H1 (cell line): Measurements from ENCODE around the gene PAGE4. TPM values are rescaled to one million over a fixed set of nuclear protein-coding genes. Genes with fewer than 3 reads are reported as not detected.

Experiments
- CTCF ChIA-PET: fragments of 300-600 bp; sonication (Branson Sonifier 250); formaldehyde crosslinking; loops from one replicate; lab custom pipeline; 2021; ENCODE audit not compliant: partially characterized antibody; lab: Charles Lee
- POLR2A ChIA-PET: fragments of 300-600 bp; sonication (Branson Sonifier 250); formaldehyde crosslinking; loops from one replicate; lab custom pipeline; 2021; ENCODE audit warnings: inconsistent platforms; ENCODE audit not compliant: partially characterized antibody; lab: Charles Lee
- DNase-seq, 2 experiments: peaks; one replicate each; pipeline versions ENCODE4 v3.0.0 to v3.0.0-alpha.2; 2010 to 2022; ENCODE audit warnings: low spot score in 2 of 2, low read depth in 1 of 2, mixed read lengths in 1 of 2
- FAIRE-seq: peaks from 2 replicates; lab custom pipeline; 2011; peaks lifted over from hg19 to GRCh38; lab: Jason Lieb, UNC
- H2AFZ ChIP-seq: 2 replicates; pipeline ENCODE4 v1.8.1; 2012; ENCODE audit warnings: low read length, inconsistent platforms
- H2AK5ac ChIP-seq: 2 replicates; pipeline ENCODE4 v1.6.1; 2013; ENCODE audit warnings: low read depth, low read length
- H2BK120ac ChIP-seq: replicated peaks from 2 replicates; pipeline ENCODE3; 2013; ENCODE audit warnings: low read depth, low read length, inconsistent platforms
- H2BK12ac ChIP-seq: 2 replicates; pipeline ENCODE4 v1.6.1; 2013; ENCODE audit warnings: low read depth, low read length
- H2BK15ac ChIP-seq: 2 replicates; pipeline ENCODE4 v1.6.1; 2013; ENCODE audit warnings: low read length
- H2BK20ac ChIP-seq: 2 replicates; pipeline ENCODE4 v1.6.1; 2013; ENCODE audit warnings: low read length
- H2BK5ac ChIP-seq: 2 replicates; pipeline ENCODE4 v1.6.1; 2013; ENCODE audit warnings: low read depth, low read length
- H3K14ac ChIP-seq: 2 replicates; pipeline ENCODE4 v1.6.1; 2013; ENCODE audit warnings: inconsistent platforms; ENCODE audit not compliant: insufficient read length
- H3K18ac ChIP-seq: 2 replicates; pipeline ENCODE4 v1.6.1; 2013; ENCODE audit warnings: low read length; ENCODE audit errors: extremely low read depth
- H3K23ac ChIP-seq: 2 replicates; pipeline ENCODE4 v1.6.1; 2013; ENCODE audit warnings: inconsistent platforms; ENCODE audit not compliant: insufficient read length
- H3K23me2 ChIP-seq: 2 replicates; pipeline ENCODE4 v1.6.1; 2013; ENCODE audit warnings: low read depth, low read length
- H3K27ac ChIP-seq: 2 replicates; pipeline ENCODE4 v1.6.1; 2011; ENCODE audit warnings: low read depth, low read length, inconsistent platforms
- H3K27me3 ChIP-seq, 4 experiments: replicated peaks in 1 of 4; 1 replicate in 1 of 4; 2 replicates in 3 of 4; pipeline versions ENCODE4 v1.6.1 to v1.8.1; 2011 to 2013; ENCODE audit warnings: low read length in 3 of 4, mild to moderate bottlenecking in 3 of 4, inconsistent platforms in 2 of 4, mixed read lengths in 2 of 4, moderate library complexity in 1 of 4; ENCODE audit not compliant: control insufficient read depth in 3 of 4, insufficient read depth in 3 of 4; ENCODE audit errors: extremely low read depth in 1 of 4
- H3K36me3 ChIP-seq, 4 experiments: 2 replicates each; pipeline versions ENCODE4 v1.6.1 to v1.8.1; 2011 to 2013; ENCODE audit warnings: mild to moderate bottlenecking in 4 of 4, low read length in 3 of 4, moderate library complexity in 2 of 4, control low read depth in 1 of 4, inconsistent platforms in 1 of 4; ENCODE audit not compliant: insufficient read depth in 4 of 4, control insufficient read depth in 2 of 4
- H3K4ac ChIP-seq: replicated peaks from 2 replicates; pipeline ENCODE3; 2013; ENCODE audit warnings: low read length, low read depth, mixed read lengths, inconsistent platforms; ENCODE audit not compliant: insufficient read length
- H3K4me1 ChIP-seq, 4 experiments: replicated peaks in 1 of 4; 1 replicate in 1 of 4; 2 replicates in 3 of 4; pipeline versions ENCODE4 v1.6.1 to v1.8.1; 2011 to 2013; ENCODE audit warnings: low read length in 3 of 4, inconsistent platforms in 2 of 4, mixed read lengths in 1 of 4; ENCODE audit not compliant: insufficient read depth in 4 of 4, control insufficient read depth in 3 of 4
- H3K4me2 ChIP-seq, 2 experiments: 2 replicates each; pipeline versions ENCODE4 v1.6.1 to v1.8.1; 2011 to 2013; ENCODE audit warnings: low read depth in 2 of 2, low read length in 2 of 2, control low read depth in 1 of 2, inconsistent platforms in 1 of 2, mild to moderate bottlenecking in 1 of 2; ENCODE audit not compliant: insufficient read depth in 1 of 2
- H3K4me3 ChIP-seq, 4 experiments: fragments of 200-600, 300-600 bp in 1 of 4; sonication (generic), shearing (Covaris generic), sonication (Bioruptor Twin) in 1 of 4; 2 replicates each; pipeline versions ENCODE4 v1.5.1 to v1.8.1; 2011 to 2016; ENCODE audit warnings: low read length in 4 of 4, low read depth in 3 of 4, control low read depth in 2 of 4, inconsistent platforms in 2 of 4, mild to moderate bottlenecking in 2 of 4, mixed read lengths in 1 of 4, moderate library complexity in 1 of 4; ENCODE audit not compliant: insufficient read depth in 2 of 4; ENCODE audit errors: extremely low read depth in 1 of 4
- H3K56ac ChIP-seq: replicated peaks from 2 replicates; pipeline ENCODE3; 2013; ENCODE audit warnings: low read depth, mild to moderate bottlenecking, mixed read lengths, low read length, inconsistent platforms; ENCODE audit not compliant: insufficient read length
- H3K79me1 ChIP-seq: 2 replicates; pipeline ENCODE4 v1.6.1; 2013; ENCODE audit warnings: low read depth, low read length, control low read depth
- H3K79me2 ChIP-seq, 2 experiments: 2 replicates each; pipeline versions ENCODE4 v1.6.1 to v1.8.1; 2012 to 2013; ENCODE audit warnings: low read length in 2 of 2, mild to moderate bottlenecking in 2 of 2, inconsistent platforms in 1 of 2; ENCODE audit not compliant: insufficient read depth in 2 of 2, control insufficient read depth in 1 of 2
- H3K9ac ChIP-seq, 4 experiments: replicated peaks in 1 of 4; 1 replicate in 1 of 4; 2 replicates in 3 of 4; pipeline versions ENCODE4 v1.6.1 to v1.8.1; 2011 to 2013; ENCODE audit warnings: low read depth in 3 of 4, low read length in 3 of 4, control low read depth in 2 of 4, mild to moderate bottlenecking in 2 of 4, moderate library complexity in 2 of 4, inconsistent platforms in 1 of 4; ENCODE audit errors: extremely low read depth in 1 of 4
- H3K9me3 ChIP-seq, 2 experiments: 2 replicates each; pipeline versions ENCODE4 v1.6.1 to v1.8.1; 2012 to 2013; ENCODE audit warnings: mild to moderate bottlenecking in 2 of 2, moderate library complexity in 2 of 2, control low read depth in 1 of 2, inconsistent platforms in 1 of 2, low read depth in 1 of 2, low read length in 1 of 2, mixed read lengths in 1 of 2; ENCODE audit not compliant: insufficient read depth in 2 of 2
- H4K20me1 ChIP-seq, 2 experiments: replicated peaks in 1 of 2; 2 replicates each; pipeline versions ENCODE3 to v1.8.1; 2011 to 2013; ENCODE audit warnings: inconsistent platforms in 2 of 2, low read length in 2 of 2, mild to moderate bottlenecking in 1 of 2; ENCODE audit not compliant: insufficient read depth in 2 of 2, control insufficient read depth in 1 of 2
- H4K5ac ChIP-seq: 2 replicates; pipeline ENCODE4 v1.6.1; 2013; ENCODE audit warnings: low read length, low read depth, mixed read lengths, inconsistent platforms; ENCODE audit not compliant: insufficient read length
- H4K8ac ChIP-seq: 2 replicates; pipeline ENCODE4 v1.8.0; 2013; ENCODE audit warnings: mild to moderate bottlenecking, moderate library complexity, low read length, inconsistent platforms; ENCODE audit not compliant: insufficient read depth; ENCODE audit errors: extremely low read depth
- H4K91ac ChIP-seq: replicated peaks from 2 replicates; pipeline ENCODE3; 2013; ENCODE audit warnings: low read length, mixed read lengths, inconsistent platforms; ENCODE audit not compliant: insufficient read length
- BACH1 ChIP-seq: IDR thresholded peaks from 2 replicates; pipeline ENCODE4 v1.6.1; 2012; ENCODE audit warnings: low read length, improper control_type of control experiment
- CBX5 ChIP-seq: fragments of 300-800, 300-1000 bp; sonication (generic); IDR thresholded peaks from 2 replicates; pipeline ENCODE4 v1.7.1; 2016; ENCODE audit warnings: antibody characterized with exemption, low read length, low read depth
- CHD2 ChIP-seq: IDR thresholded peaks from 2 replicates; pipeline ENCODE4 v1.6.1; 2012; ENCODE audit warnings: low read length, improper control_type of control experiment
- CREB1 ChIP-seq: IDR thresholded peaks from 2 replicates; pipeline ENCODE4 v1.6.1; 2012; ENCODE audit warnings: inconsistent platforms
- EZH2 ChIP-seq: fragments of 200-600 bp; sonication (generic); IDR thresholded peaks from 2 replicates; pipeline ENCODE4 v1.7.1; 2012; ENCODE audit warnings: low read depth, mild to moderate bottlenecking, moderate library complexity, low read length, inconsistent platforms; ENCODE audit not compliant: severe bottlenecking
- HDAC2 ChIP-seq, 2 experiments: fragments of 300-600 bp in 1 of 2; sonication (generic) in 1 of 2; IDR thresholded peaks; 2 replicates each; pipeline ENCODE4 v1.6.1; 2011 to 2012; ENCODE audit warnings: low read depth in 2 of 2, low read length in 2 of 2, mild to moderate bottlenecking in 2 of 2, moderate library complexity in 2 of 2, borderline replicate concordance in 1 of 2, inconsistent platforms in 1 of 2
- KDM5A ChIP-seq: fragments of 200-600 bp; IDR thresholded peaks from 2 replicates; pipeline ENCODE4 v1.7.1; 2012; ENCODE audit warnings: mild to moderate bottlenecking, low read length, inconsistent platforms, mixed read lengths
- MAFK ChIP-seq: IDR thresholded peaks from 2 replicates; pipeline ENCODE4 v1.6.1; 2012; ENCODE audit warnings: low read depth, mild to moderate bottlenecking, improper control_type of control experiment, low read length
- POU5F1 ChIP-seq: IDR thresholded peaks from 2 replicates; pipeline ENCODE4 v1.6.1; 2011; ENCODE audit warnings: low read depth, mild to moderate bottlenecking, low read length, moderate library complexity
- RFX5 ChIP-seq: IDR thresholded peaks from 2 replicates; pipeline ENCODE4 v1.6.1; 2011; ENCODE audit warnings: low read depth, low read length, improper control_type of control experiment, borderline replicate concordance
- SAP30 ChIP-seq: fragments of 300-600 bp; sonication (generic); IDR thresholded peaks from 2 replicates; pipeline ENCODE4 v1.7.1; 2012; ENCODE audit warnings: low read length, moderate library complexity, mild to moderate bottlenecking, inconsistent platforms; ENCODE audit not compliant: insufficient read depth, insufficient replicate concordance
- SIRT6 ChIP-seq: IDR thresholded peaks from one replicate; pipeline ENCODE4 v1.7.1; 2012; ENCODE audit warnings: low read length, inconsistent platforms
- SP4 ChIP-seq: IDR thresholded peaks from 2 replicates; pipeline ENCODE4 v1.6.1; 2012; ENCODE audit warnings: low read length, inconsistent platforms
- WGBS, 2 experiments: shearing (Covaris generic) in 1 of 2; methylation state at CpG; one replicate each; pipeline versions ENCODE4 v1.1.6 to v1.1.7; 2013 to 2015; ENCODE audit warnings: low lambda C conversion rate in 2 of 2, mixed read lengths in 2 of 2, inconsistent platforms in 1 of 2, low coverage in 1 of 2, missing lambda C conversion rate in 1 of 2; ENCODE audit not compliant: insufficient replicate concordance in 2 of 2, insufficient coverage in 1 of 2, insufficient read length in 1 of 2; ENCODE audit errors: extremely low coverage in 1 of 2, missing lambda C conversion rate in 1 of 2; 5-methylcytosine and 5-hydroxymethylcytosine counted together
- polyA plus RNA-seq, 7 experiments: library from polyadenylated mRNA; depleted of rRNA in 3 of 7; stranded (reverse) in 5 of 7; unstranded in 2 of 7; fragments of >200 nt in 5 of 7; fragments of 200-250 nt in 2 of 7; gene quantifications; 1 replicate in 5 of 7; 2 replicates in 1 of 7; 4 replicates in 1 of 7; pipeline versions ENCODE4 v1.2.1 to v1.2.3, GENCODE V29; 2011 to 2013; ENCODE audit warnings: missing spikeins in 2 of 7, mixed read lengths in 2 of 7
- total RNA-seq: library from RNA; stranded (reverse); fragmentation: NEBNext Ultra II Directional; extraction: Animal tissue kit (Norgen Biotek cat#: 25700); gene quantifications from 2 replicates; pipeline ENCODE4 v1.2.1, GENCODE V29; 2021
- TF ChIP-seq, protein P1 (sequence below): IDR thresholded peaks from 2 replicates; pipeline ENCODE4 v1.6.1; 2012; ENCODE audit warnings: inconsistent platforms

Gene PAGE4
- total and polyA plus RNA-seq, 2 of the 8 experiments (the other 6 are each of a cell fraction or from before 2014, with no cell fraction given), result 0.53 TPM; not detected in 1

- H3K27ac ChIP-seq, result no peak overlapping the region
- WGBS, 2 experiments, result 89% methylated on average over 2 of the region's 2 CpGs; no CpG with 5 or more reads in 1 of the 2 experiments
- TF ChIP-seq SIRT6 (no peak), KDM5A (no peak), HDAC2 (IDR thresholded peaks at IDR 0.05; ENCODE audit: borderline replicate concordance in 1 of 2, low read depth in 2 of 2, low read length in 2 of 2) (no peak), MAFK (no peak), SAP30 (no peak), CBX5 (no peak), BACH1 (no peak), RFX5 (no peak), CREB1 (no peak), CHD2 (no peak), EZH2 (no peak), POU5F1 (no peak), SP4 (no peak)
- TF ChIP-seq, protein P1, sequence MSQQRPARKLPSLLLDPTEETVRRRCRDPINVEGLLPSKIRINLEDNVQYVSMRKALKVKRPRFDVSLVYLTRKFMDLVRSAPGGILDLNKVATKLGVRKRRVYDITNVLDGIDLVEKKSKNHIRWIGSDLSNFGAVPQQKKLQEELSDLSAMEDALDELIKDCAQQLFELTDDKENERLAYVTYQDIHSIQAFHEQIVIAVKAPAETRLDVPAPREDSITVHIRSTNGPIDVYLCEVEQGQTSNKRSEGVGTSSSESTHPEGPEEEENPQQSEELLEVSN, result no peak
Observed at GRCh38 chrX:49860867-49861535, 31.9 kb downstream of the PAGE4 start.

More at GRCh38 chrX:49860867-49861535, 31.9 kb downstream of the PAGE4 start:
- no peaks in the 10 kb centered on the region for H3K4me1 ChIP-seq
- H2AFZ ChIP-seq, result no peak overlapping the region
- no peak overlapping the region for H2BK12ac ChIP-seq
- no peak overlapping the region for H2BK15ac ChIP-seq
- no peak overlapping the region for H3K18ac ChIP-seq
- POLR2A ChIA-PET, result no interaction called here
- H2BK120ac ChIP-seq, result no peak overlapping the region
- H3K9me3 ChIP-seq, result no peaks in the 10 kb centered on the region
- no peak overlapping the region for H3K4me3 ChIP-seq
- H4K5ac ChIP-seq, result no peak overlapping the region
- H4K8ac ChIP-seq, result no peak overlapping the region
- H3K56ac ChIP-seq, result no peak overlapping the region
- H3K14ac ChIP-seq, result no peak overlapping the region
- H3K79me1 ChIP-seq, result no peaks in the 10 kb centered on the region
- H4K20me1 ChIP-seq, result no peaks in the 10 kb centered on the region
- no peak for DNase-seq
- H2BK20ac ChIP-seq, result no peak overlapping the region
- H3K4me2 ChIP-seq, result no peak overlapping the region
- H4K91ac ChIP-seq, result no peak overlapping the region
- H3K79me2 ChIP-seq, result no peaks in the 10 kb centered on the region
- H3K23ac ChIP-seq, result no peak overlapping the region
- H3K23me2 ChIP-seq, result no peaks in the 10 kb centered on the region
- H3K4ac ChIP-seq, result no peak overlapping the region
- CTCF ChIA-PET, result no interaction called here
- FAIRE-seq, result no peak
- no peak overlapping the region for H3K9ac ChIP-seq
- H3K27me3 ChIP-seq, result no peaks in the 10 kb centered on the region
- H2BK5ac ChIP-seq, result no peak overlapping the region
- H3K36me3 ChIP-seq, result no peaks in the 10 kb centered on the region
- no peak overlapping the region for H2AK5ac ChIP-seq
